D721Med (cell line): ENCODE results near the gene NAA15.
A peak's percentile ranks its signal among the peaks of the same experiment; 100 is the strongest.
"Not testable (repeated sequence)": the region's sequence is repeated elsewhere in the genome, so short reads cannot be mapped to it uniquely, and the experiment has no call there.

Experiments
- DNase-seq: peaks from one replicate; pipeline ENCODE4 v3.0.0; 2011; ENCODE audit warnings: low spot score; ENCODE audit not compliant: insufficient read length
- FAIRE-seq: peaks from 2 replicates; lab custom pipeline; 2011; peaks lifted over from hg19 to GRCh38; lab: Jason Lieb, UNC
- TF ChIP-seq, protein P1 (sequence below): IDR thresholded peaks from 2 replicates; pipeline ENCODE4 v1.5.1; 2012; ENCODE audit warnings: mild to moderate bottlenecking, control low read depth; ENCODE audit not compliant: insufficient read depth; ENCODE audit errors: missing control alignments

NAA15 gene

DNA sequence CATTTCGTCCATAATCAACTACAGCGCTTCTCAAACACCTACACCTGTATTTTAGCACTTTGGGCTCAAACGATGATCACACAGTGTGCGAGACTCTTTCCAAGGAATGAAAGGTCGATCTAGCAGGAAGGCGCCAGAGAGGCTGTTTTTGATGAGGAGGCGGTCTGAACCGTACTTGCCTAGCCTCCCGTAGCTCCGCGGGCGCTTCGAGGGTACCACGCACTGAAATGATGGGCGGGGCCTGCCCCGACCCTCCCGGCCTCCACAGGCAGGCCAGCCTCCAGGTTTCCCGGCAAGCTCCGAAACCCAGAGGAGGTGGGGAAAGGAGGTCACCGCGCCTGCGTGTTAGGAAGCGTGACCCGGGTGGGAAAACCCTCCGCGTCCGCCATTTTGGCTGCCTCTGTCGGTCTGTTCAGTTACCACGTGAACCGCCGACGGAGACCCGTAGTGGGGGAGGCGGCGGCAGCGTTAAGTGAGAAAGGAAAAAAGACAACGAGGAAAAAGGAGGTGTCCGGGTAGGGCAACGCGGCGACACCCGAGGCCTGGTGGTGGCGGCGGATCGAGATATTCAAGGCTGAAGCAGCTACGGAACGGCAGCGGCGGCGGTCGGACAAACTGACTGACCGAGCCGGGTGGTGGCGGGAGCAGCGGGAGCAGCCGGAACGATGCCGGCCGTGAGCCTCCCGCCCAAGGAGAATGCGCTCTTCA, at the start of gene NAA15:
Gene NAA15, plus strand, starts transcription at position 393 of the 708 bp plus-strand sequence. Its CDS starts 273 bp downstream, at position 666.
- DNase-seq (peak; percentile 79), FAIRE-seq (no peak)
- TF ChIP-seq, protein P1, sequence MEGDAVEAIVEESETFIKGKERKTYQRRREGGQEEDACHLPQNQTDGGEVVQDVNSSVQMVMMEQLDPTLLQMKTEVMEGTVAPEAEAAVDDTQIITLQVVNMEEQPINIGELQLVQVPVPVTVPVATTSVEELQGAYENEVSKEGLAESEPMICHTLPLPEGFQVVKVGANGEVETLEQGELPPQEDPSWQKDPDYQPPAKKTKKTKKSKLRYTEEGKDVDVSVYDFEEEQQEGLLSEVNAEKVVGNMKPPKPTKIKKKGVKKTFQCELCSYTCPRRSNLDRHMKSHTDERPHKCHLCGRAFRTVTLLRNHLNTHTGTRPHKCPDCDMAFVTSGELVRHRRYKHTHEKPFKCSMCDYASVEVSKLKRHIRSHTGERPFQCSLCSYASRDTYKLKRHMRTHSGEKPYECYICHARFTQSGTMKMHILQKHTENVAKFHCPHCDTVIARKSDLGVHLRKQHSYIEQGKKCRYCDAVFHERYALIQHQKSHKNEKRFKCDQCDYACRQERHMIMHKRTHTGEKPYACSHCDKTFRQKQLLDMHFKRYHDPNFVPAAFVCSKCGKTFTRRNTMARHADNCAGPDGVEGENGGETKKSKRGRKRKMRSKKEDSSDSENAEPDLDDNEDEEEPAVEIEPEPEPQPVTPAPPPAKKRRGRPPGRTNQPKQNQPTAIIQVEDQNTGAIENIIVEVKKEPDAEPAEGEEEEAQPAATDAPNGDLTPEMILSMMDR, result no peak

DNA sequence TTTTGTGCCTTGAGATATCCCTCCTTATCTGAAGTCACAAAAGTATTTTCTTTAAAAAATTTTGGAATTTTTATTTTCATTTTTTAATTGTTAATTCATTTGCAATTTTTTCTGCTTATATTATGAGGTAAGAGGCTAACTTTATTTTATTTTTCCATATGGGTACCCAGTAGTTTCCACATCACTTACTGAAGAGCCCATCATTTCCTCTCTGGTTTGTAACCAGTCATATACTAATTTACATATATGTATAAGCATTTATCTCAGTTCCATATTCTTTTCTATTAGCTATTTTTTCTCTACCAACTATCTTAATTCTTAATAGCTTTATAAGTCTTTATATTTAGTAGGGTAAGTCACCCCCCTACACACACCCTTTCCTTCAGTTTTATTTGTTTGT, 48.3 kb upstream of the NAA15 start:
- TF ChIP-seq, protein P1, result no peak
- FAIRE-seq, result no peak

DNA sequence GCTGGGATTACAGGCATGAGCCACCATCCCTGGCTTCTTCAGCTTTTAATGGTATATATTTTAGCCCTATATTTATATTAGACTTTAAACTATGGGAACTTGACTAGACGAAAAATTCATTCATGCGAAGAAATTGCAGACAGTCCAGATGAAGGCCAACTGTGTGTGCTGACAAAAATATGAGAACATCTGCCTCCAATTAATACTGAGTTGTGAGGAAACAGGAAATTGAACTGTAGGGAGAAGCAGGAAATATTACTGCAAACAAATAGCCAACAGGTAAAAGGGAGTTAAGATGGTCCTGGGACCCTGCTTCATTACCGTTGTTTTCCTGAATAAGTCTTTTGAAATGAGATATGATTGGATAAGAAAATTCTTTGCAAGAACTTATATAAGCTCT, 47.6 kb upstream of the NAA15 start:
- no peak for FAIRE-seq
- DNase-seq, result no peak
- TF ChIP-seq, protein P1, result no peak

More for the DNA sequence above, 48.3 kb upstream of the NAA15 start:
- no peak for DNase-seq

DNA sequence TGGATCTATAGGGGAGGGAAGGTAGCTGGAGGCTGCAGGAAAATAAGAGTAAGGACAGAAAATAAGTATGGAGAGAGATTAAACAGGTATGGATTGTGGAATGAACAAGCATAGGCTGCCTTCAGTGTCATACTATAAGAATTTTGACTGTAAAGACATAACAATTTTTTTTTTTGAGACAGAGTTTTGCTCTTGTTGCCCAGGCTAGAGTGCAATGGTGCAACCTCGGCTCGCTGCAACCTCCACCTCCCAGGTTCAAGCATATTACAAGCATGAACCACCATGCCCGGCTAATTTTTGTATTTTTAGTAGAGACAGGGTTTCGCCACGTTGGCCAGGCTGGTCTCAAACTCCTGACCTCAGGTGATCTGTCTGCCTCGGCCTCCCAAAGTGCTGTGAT, 45.7 kb upstream of the NAA15 start:
- DNase-seq, FAIRE-seq: not testable (repeated sequence)

DNA sequence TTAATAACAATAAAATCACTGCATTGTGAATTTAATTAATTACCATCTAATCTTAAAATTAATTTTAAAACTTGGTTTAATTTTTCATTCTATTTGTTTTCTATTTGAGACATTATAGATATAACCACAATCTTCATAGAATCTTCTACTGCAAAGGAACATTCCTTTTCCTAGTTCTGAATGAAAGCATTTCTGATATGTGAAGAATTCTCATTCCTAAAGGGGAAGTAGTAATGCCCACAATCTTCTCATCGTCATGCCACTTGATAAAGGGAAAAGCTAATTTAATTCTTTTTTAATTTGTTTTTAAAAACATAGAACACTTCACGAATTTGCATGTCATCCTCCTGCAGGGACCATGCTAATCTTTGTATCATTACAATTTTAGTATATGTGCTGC, 45.0 kb upstream of the NAA15 start:
- no peak for FAIRE-seq
- TF ChIP-seq, protein P1, result no peak
- DNase-seq, result no peak

DNA sequence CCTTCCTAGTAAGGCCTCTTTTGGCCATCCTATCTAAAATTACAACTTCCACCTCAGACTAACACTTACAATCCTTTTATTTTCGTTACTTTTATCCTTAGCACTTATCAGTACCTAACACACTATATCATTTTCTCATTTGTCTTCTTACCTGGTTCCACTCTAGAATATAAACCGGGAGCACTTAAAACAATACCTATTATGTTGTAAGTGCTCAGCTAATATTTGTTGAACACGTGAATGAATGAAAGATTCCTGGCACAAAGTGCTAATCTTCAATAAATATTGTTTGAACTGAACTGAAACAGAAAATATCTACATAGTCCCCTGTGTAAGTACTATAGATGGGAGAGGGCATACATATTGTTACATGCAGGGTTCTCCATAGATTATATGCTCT, 35.7 kb upstream of the NAA15 start:
- TF ChIP-seq, protein P1, result no peak
- DNase-seq (no peak), FAIRE-seq (no peak)

DNA sequence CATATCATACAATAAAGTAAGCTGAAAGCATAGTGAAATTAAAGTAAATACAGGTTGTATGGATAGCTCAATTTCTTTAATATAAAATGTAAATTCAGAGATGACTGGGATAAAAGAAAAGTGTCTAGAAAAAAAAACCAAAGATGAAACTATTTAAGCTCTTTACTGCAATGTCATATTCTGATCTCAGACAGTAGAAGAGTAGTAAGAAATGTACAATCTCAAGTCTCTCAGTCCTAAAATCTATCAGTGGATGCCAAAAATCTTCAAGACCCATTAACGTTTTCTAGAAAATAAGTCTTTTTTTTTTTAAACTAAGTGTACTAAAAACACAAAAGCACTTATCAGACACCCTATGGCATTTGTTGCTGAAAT, 35.1 kb upstream of the NAA15 start:
- no peak for FAIRE-seq
- no peak for DNase-seq
- TF ChIP-seq, protein P1, result no peak
